Effector memory CD8-positive, alpha-beta T cell (primary cell): ENCODE measurements around the gene THAP8.

Experiments used
- ATAC-seq: fragments of 150-1000 bp; cut with Tn5 transposase; replicated peaks from 2 replicates; pipeline ENCODE4 v1.10.0; 2021; ENCODE audit warnings: mild to moderate bottlenecking, moderate library complexity
- DNase-seq, 3 experiments: peaks; one replicate each; pipeline ENCODE4 v3.0.0; 2021
- H3K27ac Mint-ChIP-seq, 2 donors: one replicate each; pipeline ENCODE4 v1.8.0; 2022; ENCODE audit warnings: mild to moderate bottlenecking in 2 of 2, mixed read lengths in 2 of 2, moderate library complexity in 2 of 2
- H3K27me3 Mint-ChIP-seq, 2 donors: one replicate each; pipeline ENCODE4 v1.8.0; 2022; ENCODE audit warnings: mixed read lengths in 2 of 2
- H3K36me3 Mint-ChIP-seq: one replicate; pipeline ENCODE4 v1.8.0; 2022; ENCODE audit warnings: mild to moderate bottlenecking, moderate library complexity, mixed read lengths; ENCODE audit not compliant: insufficient read depth
- H3K4me1 Mint-ChIP-seq, 2 donors: one replicate each; pipeline ENCODE4 v1.8.0; 2022; ENCODE audit warnings: low read depth in 2 of 2, mixed read lengths in 2 of 2
- H3K4me3 Mint-ChIP-seq, 2 donors: one replicate each; pipeline ENCODE4 v1.8.0; 2022; ENCODE audit warnings: mild to moderate bottlenecking in 2 of 2, mixed read lengths in 2 of 2, moderate library complexity in 2 of 2
- H3K9me3 Mint-ChIP-seq, 2 donors: one replicate each; pipeline ENCODE4 v1.8.0; 2022; ENCODE audit warnings: mixed read lengths in 2 of 2

The THAP8 gene

GRCh38 chr19:35990771-35991730 is 63.0 kb downstream of the THAP8 start:
- Mint-ChIP-seq H3K27me3 (peaks cover 30 to 38% of the 10 kb centered on the region in 2 donors), H3K27ac (no peak overlapping the region), H3K36me3 (peaks cover 4% of the 10 kb centered on the region), H3K4me1 (peaks cover 8 to 16% of the 10 kb centered on the region in 2 donors), H3K9me3 (no peaks in the 10 kb centered on the region), H3K4me3 (no peak overlapping the region)
- ATAC-seq = no peak
- DNase-seq = no peak

DNA sequence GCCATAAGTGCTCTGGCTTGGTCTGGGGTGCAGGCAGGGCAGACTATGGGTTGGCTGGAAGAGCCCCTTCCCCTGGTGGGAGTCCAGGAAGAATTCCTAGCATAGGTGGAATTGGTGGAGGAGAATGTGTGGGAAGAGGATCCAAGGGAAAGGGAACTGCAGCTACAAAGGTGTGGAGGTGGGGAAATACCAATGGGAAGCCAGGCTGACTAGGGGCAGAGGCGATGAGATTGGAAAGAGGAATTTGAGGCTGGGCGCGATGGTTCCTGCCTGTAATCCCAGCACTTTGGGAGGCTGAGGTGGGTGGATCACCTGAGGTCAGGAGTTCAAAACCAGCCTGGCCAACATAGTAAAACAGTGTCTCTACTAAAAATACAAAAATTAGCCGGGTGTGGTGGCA is 63.9 kb downstream of the THAP8 start:
- Mint-ChIP-seq H3K27ac (no peak overlapping the region), H3K36me3 (peaks cover 4% of the 10 kb centered on the region), H3K27me3 (peaks cover 39 to 47% of the 10 kb centered on the region in 2 donors), H3K4me3 (no peak overlapping the region), H3K4me1 (peaks cover 3 to 11% of the 10 kb centered on the region in 2 donors), H3K9me3 (no peaks in the 10 kb centered on the region)
- DNase-seq (no peak), ATAC-seq (no peak)

GRCh38 chr19:35988824-35989223 is 65.3 kb downstream of the THAP8 start:
- DNase-seq = no peak
- Mint-ChIP-seq H3K4me1 (peaks cover 0 to 5% of the 10 kb centered on the region in 2 donors), H3K9me3 (no peaks in the 10 kb centered on the region), H3K36me3 (no peaks in the 10 kb centered on the region), H3K4me3 (no peak overlapping the region), H3K27ac (no peak overlapping the region), H3K27me3 (peaks cover 52 to 60% of the 10 kb centered on the region in 2 donors)
- ATAC-seq = no peak

DNA sequence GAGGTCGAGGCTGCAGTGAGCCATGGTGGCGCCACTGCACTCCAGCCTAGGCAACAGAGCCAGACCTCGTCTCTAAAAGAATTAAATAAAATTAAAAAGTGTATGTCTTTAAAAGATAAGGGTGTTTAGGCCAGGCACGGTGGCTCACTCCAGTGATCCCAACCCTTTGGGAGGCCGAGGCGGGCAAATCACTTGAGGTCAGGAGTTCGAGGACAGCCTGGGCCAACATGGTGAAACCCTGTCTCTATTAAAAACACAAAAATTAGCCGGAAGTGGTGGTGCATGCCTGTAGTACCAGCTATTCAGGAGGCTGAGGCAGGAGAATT is 66.6 kb downstream of the THAP8 start:
- H3K27me3 Mint-ChIP-seq = peaks cover 58 to 73% of the 10 kb centered on the region in 2 donors
- no peak overlapping the region for H3K27ac Mint-ChIP-seq
- H3K9me3 Mint-ChIP-seq = no peaks in the 10 kb centered on the region
- peaks cover 0 to 5% of the 10 kb centered on the region in 2 donors for H3K4me1 Mint-ChIP-seq
- DNase-seq = no peak
- H3K4me3 Mint-ChIP-seq = peak overlapping the region; percentile 61 to 63
- no peaks in the 10 kb centered on the region for H3K36me3 Mint-ChIP-seq
- ATAC-seq = no peak

GRCh38 chr19:35986664-35987570 is 67.2 kb downstream of the THAP8 start:
- ATAC-seq (peak; percentile 54), DNase-seq (no peak)
- no peak overlapping the region for H3K27ac Mint-ChIP-seq
- peaks cover 0 to 5% of the 10 kb centered on the region in 2 donors for H3K4me1 Mint-ChIP-seq
- H3K36me3 Mint-ChIP-seq = no peaks in the 10 kb centered on the region
- H3K4me3 Mint-ChIP-seq = peak overlapping the region; percentile 61 to 63
- no peaks in the 10 kb centered on the region for H3K9me3 Mint-ChIP-seq
- H3K27me3 Mint-ChIP-seq = peaks cover 58 to 79% of the 10 kb centered on the region in 2 donors

- peak overlapping the region in 1 of 2 donors; percentile 61 for H3K4me3 Mint-ChIP-seq
- H3K4me1 Mint-ChIP-seq = peaks cover 0 to 5% of the 10 kb centered on the region in 2 donors
- H3K27ac Mint-ChIP-seq = no peak overlapping the region
- H3K27me3 Mint-ChIP-seq = peaks cover 63 to 85% of the 10 kb centered on the region in 2 donors
- no peaks in the 10 kb centered on the region for H3K9me3 Mint-ChIP-seq
- no peaks in the 10 kb centered on the region for H3K36me3 Mint-ChIP-seq
- DNase-seq (no peak), ATAC-seq (no peak)
These were observed 68.0 kb downstream of the THAP8 start for GRCh38 chr19:35986111-35986510.
